Measurements from ENCODE around the gene RALY.

DNA sequence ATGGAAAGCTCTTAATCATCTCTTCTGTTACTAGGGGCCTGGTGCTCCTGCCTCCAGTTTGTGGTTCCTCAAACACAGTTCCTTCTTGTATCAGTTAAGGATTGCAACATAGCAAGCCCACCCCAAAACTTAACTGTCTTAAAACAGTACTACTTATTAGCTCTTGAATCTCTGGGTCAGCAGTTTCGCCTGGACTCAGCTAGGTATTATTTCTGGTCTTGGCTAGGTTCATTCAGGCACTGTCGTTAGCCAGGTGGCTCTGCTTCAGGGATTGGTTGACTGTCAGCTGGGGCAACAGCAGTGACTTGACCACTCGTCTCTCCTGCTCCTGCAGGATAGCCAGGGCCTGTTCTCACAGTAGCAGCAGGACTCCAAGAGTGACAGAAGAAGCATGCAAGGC lies 30.0 kb upstream of the RALY start:
- TF ChIP-seq, protein P1, sequence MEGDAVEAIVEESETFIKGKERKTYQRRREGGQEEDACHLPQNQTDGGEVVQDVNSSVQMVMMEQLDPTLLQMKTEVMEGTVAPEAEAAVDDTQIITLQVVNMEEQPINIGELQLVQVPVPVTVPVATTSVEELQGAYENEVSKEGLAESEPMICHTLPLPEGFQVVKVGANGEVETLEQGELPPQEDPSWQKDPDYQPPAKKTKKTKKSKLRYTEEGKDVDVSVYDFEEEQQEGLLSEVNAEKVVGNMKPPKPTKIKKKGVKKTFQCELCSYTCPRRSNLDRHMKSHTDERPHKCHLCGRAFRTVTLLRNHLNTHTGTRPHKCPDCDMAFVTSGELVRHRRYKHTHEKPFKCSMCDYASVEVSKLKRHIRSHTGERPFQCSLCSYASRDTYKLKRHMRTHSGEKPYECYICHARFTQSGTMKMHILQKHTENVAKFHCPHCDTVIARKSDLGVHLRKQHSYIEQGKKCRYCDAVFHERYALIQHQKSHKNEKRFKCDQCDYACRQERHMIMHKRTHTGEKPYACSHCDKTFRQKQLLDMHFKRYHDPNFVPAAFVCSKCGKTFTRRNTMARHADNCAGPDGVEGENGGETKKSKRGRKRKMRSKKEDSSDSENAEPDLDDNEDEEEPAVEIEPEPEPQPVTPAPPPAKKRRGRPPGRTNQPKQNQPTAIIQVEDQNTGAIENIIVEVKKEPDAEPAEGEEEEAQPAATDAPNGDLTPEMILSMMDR (conservative IDR thresholded peaks at IDR 0.05; ENCODE audit: low read length): no peak
- TF ChIP-seq EZH2phosphoT487 (IDR thresholded peaks at IDR 0.05; ENCODE audit: borderline replicate concordance): no peak

Data from Loucy (cell line).